Measurements from ENCODE around the gene KRT6C.

KRT6C gene

GRCh38 chr12:52440821-52441319, 32.7 kb downstream of the KRT6C start:
- Histone ChIP-seq H3F3A (ENCODE audit: insufficient read depth, low read length) (no peaks in the 10 kb centered on the region), H3K36me3 (ENCODE audit: insufficient read depth, low read length) (no peaks in the 10 kb centered on the region), H3K79me2 (ENCODE audit: insufficient read depth, low read length) (no peaks in the 10 kb centered on the region), H3K9me3 (ENCODE audit: low read length) (no peaks in the 10 kb centered on the region), H3K27me3 (ENCODE audit: insufficient read depth, low read length) (peaks cover 3% of the 10 kb centered on the region), H3K4me1 (ENCODE audit: insufficient read depth, low read length, severe bottlenecking) (no peaks in the 10 kb centered on the region), H3K4me3 (ENCODE audit: low read depth, low read length, poor library complexity, severe bottlenecking) (no peak overlapping the region), H3K9ac (ENCODE audit: low read length) (no peak overlapping the region), H2AFZ (ENCODE audit: low read length) (no peak overlapping the region), H4K20me1 (ENCODE audit: insufficient read depth, low read length) (no peaks in the 10 kb centered on the region), H3K9me2 (ENCODE audit: low read depth, low read length) (no peaks in the 10 kb centered on the region), H3K27ac (ENCODE audit: low read depth, low read length, poor library complexity, severe bottlenecking) (no peak overlapping the region), H3K4me2 (ENCODE audit: low read length) (no peak overlapping the region)
- TF ChIP-seq EZH2 (IDR thresholded peaks at IDR 0.05; ENCODE audit: borderline replicate concordance, low read length) = no peak

GRCh38 chr12:52439845-52440244, 33.8 kb downstream of the KRT6C start:
- Histone ChIP-seq H4K20me1 (ENCODE audit: insufficient read depth, low read length) (no peaks in the 10 kb centered on the region), H3K4me2 (ENCODE audit: low read length) (no peak overlapping the region), H3K27ac (ENCODE audit: low read depth, low read length, poor library complexity, severe bottlenecking) (no peak overlapping the region), H3K27me3 (ENCODE audit: insufficient read depth, low read length) (peaks cover 3% of the 10 kb centered on the region), H3K9ac (ENCODE audit: low read length) (no peak overlapping the region), H3F3A (ENCODE audit: insufficient read depth, low read length) (no peaks in the 10 kb centered on the region), H3K79me2 (ENCODE audit: insufficient read depth, low read length) (no peaks in the 10 kb centered on the region), H3K4me3 (ENCODE audit: low read depth, low read length, poor library complexity, severe bottlenecking) (no peak overlapping the region), H3K9me3 (ENCODE audit: low read length) (no peaks in the 10 kb centered on the region), H3K4me1 (ENCODE audit: insufficient read depth, low read length, severe bottlenecking) (no peaks in the 10 kb centered on the region), H3K9me2 (ENCODE audit: low read depth, low read length) (no peaks in the 10 kb centered on the region), H2AFZ (ENCODE audit: low read length) (no peak overlapping the region), H3K36me3 (ENCODE audit: insufficient read depth, low read length) (no peaks in the 10 kb centered on the region)
- TF ChIP-seq EZH2 (IDR thresholded peaks at IDR 0.05; ENCODE audit: borderline replicate concordance, low read length) (no peak), CTCF (IDR thresholded peaks at IDR 0.05; ENCODE audit: low read length) (no peak)

GRCh38 chr12:52439420-52439819, 34.2 kb downstream of the KRT6C start:
- TF ChIP-seq CTCF (IDR thresholded peaks at IDR 0.05; ENCODE audit: low read length) = no peak
- no peak for TF ChIP-seq EZH2 (IDR thresholded peaks at IDR 0.05; ENCODE audit: borderline replicate concordance, low read length)
- H3K27ac ChIP-seq (ENCODE audit: low read depth, low read length, poor library complexity, severe bottlenecking) = no peak overlapping the region
- H3K27me3 ChIP-seq (ENCODE audit: insufficient read depth, low read length) = peaks cover 3% of the 10 kb centered on the region
- H3K36me3 ChIP-seq (ENCODE audit: insufficient read depth, low read length) = no peaks in the 10 kb centered on the region
- no peak overlapping the region for H3K4me3 ChIP-seq (ENCODE audit: low read depth, low read length, poor library complexity, severe bottlenecking)
- no peaks in the 10 kb centered on the region for H4K20me1 ChIP-seq (ENCODE audit: insufficient read depth, low read length)
- H3K9me3 ChIP-seq (ENCODE audit: low read length) = no peaks in the 10 kb centered on the region
- H3F3A ChIP-seq (ENCODE audit: insufficient read depth, low read length) = no peaks in the 10 kb centered on the region
- no peaks in the 10 kb centered on the region for H3K9me2 ChIP-seq (ENCODE audit: low read depth, low read length)
- H3K79me2 ChIP-seq (ENCODE audit: insufficient read depth, low read length) = no peaks in the 10 kb centered on the region
- H3K4me2 ChIP-seq (ENCODE audit: low read length) = no peak overlapping the region
- H2AFZ ChIP-seq (ENCODE audit: low read length) = no peak overlapping the region
- no peaks in the 10 kb centered on the region for H3K4me1 ChIP-seq (ENCODE audit: insufficient read depth, low read length, severe bottlenecking)
- no peak overlapping the region for H3K9ac ChIP-seq (ENCODE audit: low read length)
